Activated CD8-positive, alpha-beta T cell treated with anti-CD3 and anti-CD28 coated beads, Interleukin-2, amount 10 ng/mL, durations not matched to agents 7 days and 5 days (primary cell): ENCODE data around the gene CELF4. TPM values are rescaled to one million over a fixed set of nuclear protein-coding genes. Genes with fewer than 3 reads are reported as not detected.
"Not testable (repeated sequence)": the region's sequence is repeated elsewhere in the genome, so short reads cannot be mapped to it uniquely, and the experiment has no call there.

ENCODE experiments used
- ATAC-seq: fragments of 150-1000 bp; cut with Tn5 transposase; one replicate; pipeline ENCODE4 v1.10.0; 2021; ENCODE audit warnings: moderate library complexity
- CTCF ChIA-PET: fragments of 350-600 bp; sonication (Branson Sonifier 250); formaldehyde crosslinking; loops from one replicate; lab custom pipeline; 2021; ENCODE audit warnings: antibody characterized with exemption; lab: Charles Lee
- POLR2A ChIA-PET: fragments of 350-600 bp; sonication (Branson Sonifier 250); formaldehyde crosslinking; loops from one replicate; lab custom pipeline; 2021; ENCODE audit warnings: antibody characterized with exemption; lab: Charles Lee
- DNase-seq: peaks from one replicate; pipeline ENCODE4 v3.0.0-alpha.2; 2020
- H3K27ac Mint-ChIP-seq: one replicate; pipeline ENCODE4 v1.8.0; 2021; ENCODE audit warnings: mild to moderate bottlenecking, mixed read lengths
- H3K27me3 Mint-ChIP-seq: one replicate; pipeline ENCODE4 v1.8.0; 2021; ENCODE audit warnings: low read depth, mixed read lengths
- H3K36me3 Mint-ChIP-seq: one replicate; pipeline ENCODE4 v1.8.0; 2021; ENCODE audit warnings: low read depth, mixed read lengths
- H3K4me1 Mint-ChIP-seq: one replicate; pipeline ENCODE4 v1.8.0; 2021; ENCODE audit warnings: low read depth, mixed read lengths
- H3K4me3 Mint-ChIP-seq: one replicate; pipeline ENCODE4 v1.8.0; 2021; ENCODE audit warnings: mild to moderate bottlenecking, mixed read lengths
- H3K9me3 Mint-ChIP-seq: one replicate; pipeline ENCODE4 v1.8.0; 2022; ENCODE audit warnings: mixed read lengths; ENCODE audit not compliant: insufficient read depth
- total RNA-seq, 2 experiments: library from RNA; stranded (reverse); gene quantifications; one replicate each; pipeline ENCODE4 v1.2.3, GENCODE V29; 2021

The CELF4 gene
- total RNA-seq, 2 experiments from 2014 or later, result not detected

- no peak overlapping the region for H3K27ac Mint-ChIP-seq
- H3K27me3 Mint-ChIP-seq, result no peaks in the 10 kb centered on the region
- ATAC-seq, result no peak
- no peak for DNase-seq
- H3K36me3 Mint-ChIP-seq, result no peaks in the 10 kb centered on the region
- POLR2A ChIA-PET, result no interaction called here
- no peak overlapping the region for H3K4me3 Mint-ChIP-seq
- CTCF ChIA-PET, result no interaction called here
- no peaks in the 10 kb centered on the region for H3K9me3 Mint-ChIP-seq
- H3K4me1 Mint-ChIP-seq, result no peaks in the 10 kb centered on the region
Measured at GRCh38 chr18:37464257-37464656, 101.3 kb downstream of the CELF4 start.

GRCh38 chr18:37461329-37461728, 104.3 kb downstream of the CELF4 start:
- H3K36me3 Mint-ChIP-seq, H3K27me3 Mint-ChIP-seq, ATAC-seq, H3K27ac Mint-ChIP-seq, H3K4me3 Mint-ChIP-seq, H3K4me1 Mint-ChIP-seq, H3K9me3 Mint-ChIP-seq, DNase-seq, CTCF ChIA-PET: not testable (repeated sequence)
- POLR2A ChIA-PET, result interaction anchor here (0.7 kb wide), 1 partner anchor 64 kb away, joined by 3 read pairs; no protein-coding TSS in a partner anchor

GRCh38 chr18:37460604-37461003, 105.0 kb downstream of the CELF4 start:
- H3K36me3 Mint-ChIP-seq, result no peaks in the 10 kb centered on the region
- POLR2A ChIA-PET, result no interaction called here
- no peak for ATAC-seq

GRCh38 chr18:37458697-37459096, 106.9 kb downstream of the CELF4 start:
- no peaks in the 10 kb centered on the region for H3K9me3 Mint-ChIP-seq
- H3K4me3 Mint-ChIP-seq, result no peak overlapping the region
- ChIA-PET CTCF (no interaction called here), POLR2A (no interaction called here)
- no peak overlapping the region for H3K27ac Mint-ChIP-seq
- no peaks in the 10 kb centered on the region for H3K27me3 Mint-ChIP-seq
- DNase-seq (no peak), ATAC-seq (no peak)
- H3K36me3 Mint-ChIP-seq, result no peaks in the 10 kb centered on the region
- H3K4me1 Mint-ChIP-seq, result no peaks in the 10 kb centered on the region

More at GRCh38 chr18:37460604-37461003, 105.0 kb downstream of the CELF4 start:
- Mint-ChIP-seq H3K9me3 (no peaks in the 10 kb centered on the region), H3K27me3 (no peaks in the 10 kb centered on the region), H3K4me3 (no peak overlapping the region), H3K27ac (no peak overlapping the region), H3K4me1 (no peaks in the 10 kb centered on the region)
- CTCF ChIA-PET, result no interaction called here
- DNase-seq, result no peak

- CTCF ChIA-PET, result no interaction called here
- no peak for ATAC-seq
- no peaks in the 10 kb centered on the region for H3K9me3 Mint-ChIP-seq
- no peak for DNase-seq
- no peak overlapping the region for H3K27ac Mint-ChIP-seq
- H3K4me3 Mint-ChIP-seq, result no peak overlapping the region
- POLR2A ChIA-PET, result no interaction called here
- no peaks in the 10 kb centered on the region for H3K4me1 Mint-ChIP-seq
- H3K27me3 Mint-ChIP-seq, result no peaks in the 10 kb centered on the region
- no peaks in the 10 kb centered on the region for H3K36me3 Mint-ChIP-seq
Measured at GRCh38 chr18:37457753-37458152, 107.8 kb downstream of the CELF4 start.

GRCh38 chr18:37457341-37457740, 108.3 kb downstream of the CELF4 start:
- ChIA-PET POLR2A (no interaction called here), CTCF (no interaction called here)
- H3K27me3 Mint-ChIP-seq, result no peaks in the 10 kb centered on the region
- ATAC-seq (no peak), DNase-seq (no peak)
- no peaks in the 10 kb centered on the region for H3K36me3 Mint-ChIP-seq
- no peaks in the 10 kb centered on the region for H3K9me3 Mint-ChIP-seq
- H3K27ac Mint-ChIP-seq, result no peak overlapping the region
- no peak overlapping the region for H3K4me3 Mint-ChIP-seq
- H3K4me1 Mint-ChIP-seq, result no peaks in the 10 kb centered on the region

GRCh38 chr18:37456873-37457272, 108.7 kb downstream of the CELF4 start:
- ChIA-PET CTCF (no interaction called here), POLR2A (no interaction called here)
- Mint-ChIP-seq H3K4me1 (no peaks in the 10 kb centered on the region), H3K4me3 (no peak overlapping the region), H3K27me3 (no peaks in the 10 kb centered on the region), H3K9me3 (no peaks in the 10 kb centered on the region), H3K36me3 (no peaks in the 10 kb centered on the region), H3K27ac (no peak overlapping the region)
- no peak for DNase-seq
- ATAC-seq, result no peak

- no peak for ATAC-seq
- ChIA-PET POLR2A (no interaction called here), CTCF (no interaction called here)
- Mint-ChIP-seq H3K27me3 (no peaks in the 10 kb centered on the region), H3K36me3 (no peaks in the 10 kb centered on the region), H3K27ac (no peak overlapping the region), H3K4me1 (no peaks in the 10 kb centered on the region), H3K4me3 (no peak overlapping the region), H3K9me3 (no peaks in the 10 kb centered on the region)
- DNase-seq, result no peak
Measured at GRCh38 chr18:37456395-37456794, 109.2 kb downstream of the CELF4 start.

GRCh38 chr18:37453752-37454151, 111.8 kb downstream of the CELF4 start:
- no peaks in the 10 kb centered on the region for H3K36me3 Mint-ChIP-seq
- CTCF ChIA-PET, result no interaction called here
- no peak for DNase-seq
- H3K4me1 Mint-ChIP-seq, result no peaks in the 10 kb centered on the region
- POLR2A ChIA-PET, result no interaction called here
- no peaks in the 10 kb centered on the region for H3K9me3 Mint-ChIP-seq
- no peak overlapping the region for H3K27ac Mint-ChIP-seq
- no peak for ATAC-seq
- H3K27me3 Mint-ChIP-seq, result no peaks in the 10 kb centered on the region
- no peak overlapping the region for H3K4me3 Mint-ChIP-seq

- Mint-ChIP-seq H3K36me3 (no peaks in the 10 kb centered on the region), H3K4me1 (no peaks in the 10 kb centered on the region), H3K27me3 (no peaks in the 10 kb centered on the region), H3K9me3 (no peaks in the 10 kb centered on the region), H3K4me3 (no peak overlapping the region), H3K27ac (no peak overlapping the region)
- ATAC-seq (no peak), DNase-seq (no peak)
- ChIA-PET POLR2A (no interaction called here), CTCF (no interaction called here)
Measured at GRCh38 chr18:37452682-37453385, 112.8 kb downstream of the CELF4 start.

GRCh38 chr18:37452015-37452414, 113.6 kb downstream of the CELF4 start:
- DNase-seq (no peak), ATAC-seq (no peak)
- H3K36me3 Mint-ChIP-seq, result no peaks in the 10 kb centered on the region
- H3K27ac Mint-ChIP-seq, result no peak overlapping the region
- POLR2A ChIA-PET, result no interaction called here
- no peaks in the 10 kb centered on the region for H3K27me3 Mint-ChIP-seq
- no peak overlapping the region for H3K4me3 Mint-ChIP-seq
- H3K9me3 Mint-ChIP-seq, result no peaks in the 10 kb centered on the region
- no peaks in the 10 kb centered on the region for H3K4me1 Mint-ChIP-seq
- CTCF ChIA-PET, result no interaction called here

- Mint-ChIP-seq H3K4me1 (no peaks in the 10 kb centered on the region), H3K9me3 (no peaks in the 10 kb centered on the region), H3K4me3 (no peak overlapping the region), H3K36me3 (no peaks in the 10 kb centered on the region), H3K27ac (no peak overlapping the region), H3K27me3 (no peaks in the 10 kb centered on the region)
- DNase-seq (no peak), ATAC-seq (no peak)
- POLR2A ChIA-PET, result no interaction called here
- CTCF ChIA-PET, result no interaction called here
Measured at GRCh38 chr18:37451239-37451825, 114.3 kb downstream of the CELF4 start.
